ENCODE results near the gene OSBPL10. TPM values are rescaled to one million over a fixed set of nuclear protein-coding genes. Genes with fewer than 3 reads are reported as not detected.
"Not testable (repeated sequence)": the region's sequence is repeated elsewhere in the genome, so short reads cannot be mapped to it uniquely, and the experiment has no call there.

OSBPL10 gene
- total RNA-seq, 2 experiments from 2014 or later: 65.7 to 170 TPM

GRCh38 chr3:31690771-31691170 is 290.3 kb downstream of the OSBPL10 start:
- no peak overlapping the region for H3K4me3 ChIP-seq (ENCODE audit: low read depth, low read length, poor library complexity, severe bottlenecking)
- no peak for DNase-seq (ENCODE audit: low spot score)
- intact Hi-C loops (cut with micrococcal nuclease; ENCODE audit: unreplicated experiment): no loop called here
- no peak overlapping the region for H3K27ac ChIP-seq (ENCODE audit: low read depth, low read length, poor library complexity, severe bottlenecking)
- H3K4me2 ChIP-seq (ENCODE audit: low read length): no peak overlapping the region
- ChIA-PET CTCF (ENCODE audit: unreplicated experiment) (no interaction called here), POLR2A (no interaction called here)
- TF ChIP-seq, protein P1, sequence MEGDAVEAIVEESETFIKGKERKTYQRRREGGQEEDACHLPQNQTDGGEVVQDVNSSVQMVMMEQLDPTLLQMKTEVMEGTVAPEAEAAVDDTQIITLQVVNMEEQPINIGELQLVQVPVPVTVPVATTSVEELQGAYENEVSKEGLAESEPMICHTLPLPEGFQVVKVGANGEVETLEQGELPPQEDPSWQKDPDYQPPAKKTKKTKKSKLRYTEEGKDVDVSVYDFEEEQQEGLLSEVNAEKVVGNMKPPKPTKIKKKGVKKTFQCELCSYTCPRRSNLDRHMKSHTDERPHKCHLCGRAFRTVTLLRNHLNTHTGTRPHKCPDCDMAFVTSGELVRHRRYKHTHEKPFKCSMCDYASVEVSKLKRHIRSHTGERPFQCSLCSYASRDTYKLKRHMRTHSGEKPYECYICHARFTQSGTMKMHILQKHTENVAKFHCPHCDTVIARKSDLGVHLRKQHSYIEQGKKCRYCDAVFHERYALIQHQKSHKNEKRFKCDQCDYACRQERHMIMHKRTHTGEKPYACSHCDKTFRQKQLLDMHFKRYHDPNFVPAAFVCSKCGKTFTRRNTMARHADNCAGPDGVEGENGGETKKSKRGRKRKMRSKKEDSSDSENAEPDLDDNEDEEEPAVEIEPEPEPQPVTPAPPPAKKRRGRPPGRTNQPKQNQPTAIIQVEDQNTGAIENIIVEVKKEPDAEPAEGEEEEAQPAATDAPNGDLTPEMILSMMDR (conservative IDR thresholded peaks at IDR 0.05; ENCODE audit: low read length): no peak
- no peak for TF ChIP-seq EZH2phosphoT487 (IDR thresholded peaks at IDR 0.05; ENCODE audit: borderline replicate concordance, low read depth, low read length)
- no peaks in the 10 kb centered on the region for H3K9me3 ChIP-seq (ENCODE audit: low read length)
- BruUV-seq (replicated peaks): no TSS peak
- H3K36me3 ChIP-seq (ENCODE audit: insufficient read depth, low read length): peaks cover 71% of the 10 kb centered on the region
- H3K79me2 ChIP-seq (ENCODE audit: insufficient read depth, low read depth, low read length): no peaks in the 10 kb centered on the region
- no peaks in the 10 kb centered on the region for H4K20me1 ChIP-seq (ENCODE audit: insufficient read depth, low read length)
- no peak overlapping the region for H2AFZ ChIP-seq (ENCODE audit: low read length)
- no peaks in the 10 kb centered on the region for H3K4me1 ChIP-seq (ENCODE audit: insufficient read depth, low read length, poor library complexity, severe bottlenecking)
- H3K9me2 ChIP-seq (ENCODE audit: insufficient read depth, low read length): no peaks in the 10 kb centered on the region

DNA sequence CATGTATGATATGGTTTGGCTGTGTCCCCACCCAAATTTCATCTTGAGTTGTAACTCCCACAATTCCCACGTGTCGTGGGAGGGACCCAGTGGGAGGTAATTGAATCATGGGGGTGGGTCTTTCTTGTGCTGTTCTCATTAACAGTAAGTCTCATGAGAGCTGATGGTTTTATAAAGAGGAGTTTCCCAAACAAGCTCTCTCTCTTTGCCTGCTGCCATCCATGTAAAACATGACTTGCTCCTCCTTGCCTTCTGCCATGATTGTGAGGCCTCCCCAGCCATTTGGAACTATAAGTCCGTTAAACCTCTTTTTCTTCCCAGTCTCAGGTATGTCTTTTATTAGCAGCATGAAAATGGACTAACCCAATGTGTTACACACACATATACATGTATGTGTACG is 291.5 kb downstream of the OSBPL10 start:
- POLR2A ChIA-PET: interaction anchor here (0.6 kb wide), 1 partner anchor 90 kb away, joined by 3 read pairs; no protein-coding TSS in a partner anchor
- CTCF ChIA-PET (ENCODE audit: unreplicated experiment); H3K9me2 ChIP-seq (ENCODE audit: insufficient read depth, low read length); H3K4me3 ChIP-seq (ENCODE audit: low read depth, low read length, poor library complexity, severe bottlenecking); BruUV-seq (replicated peaks); DNase-seq (ENCODE audit: low spot score); H4K20me1 ChIP-seq (ENCODE audit: insufficient read depth, low read length); H3K4me1 ChIP-seq (ENCODE audit: insufficient read depth, low read length, poor library complexity, severe bottlenecking); H3K9me3 ChIP-seq (ENCODE audit: low read length); H3K4me2 ChIP-seq (ENCODE audit: low read length); intact Hi-C loops (cut with micrococcal nuclease; ENCODE audit: unreplicated experiment); H3K79me2 ChIP-seq (ENCODE audit: insufficient read depth, low read depth, low read length); H3K27ac ChIP-seq (ENCODE audit: low read depth, low read length, poor library complexity, severe bottlenecking); H2AFZ ChIP-seq (ENCODE audit: low read length): not testable (repeated sequence)
- peaks cover 75% of the 10 kb centered on the region for H3K36me3 ChIP-seq (ENCODE audit: insufficient read depth, low read length)

DNA sequence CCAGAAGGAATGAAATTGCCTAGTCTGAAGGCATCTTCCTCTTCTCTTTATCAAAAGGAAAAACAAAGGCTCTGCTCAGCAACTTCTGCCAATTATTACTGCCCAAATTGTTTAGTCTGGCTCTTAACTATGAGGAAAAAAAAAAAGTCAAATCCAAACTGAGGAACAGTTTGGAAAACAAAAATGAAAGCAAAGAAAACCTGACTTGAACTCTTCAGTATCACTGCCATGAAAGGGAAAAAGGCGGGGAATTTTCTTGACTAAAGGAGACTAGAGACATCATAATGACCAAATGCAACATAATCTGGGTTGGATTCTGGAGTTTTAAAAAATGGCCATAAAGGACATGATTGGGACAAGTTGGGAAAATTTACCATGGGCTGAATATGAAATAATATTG is 292.1 kb downstream of the OSBPL10 start:
- BruUV-seq (replicated peaks): no TSS peak
- Histone ChIP-seq H3K4me1 (ENCODE audit: insufficient read depth, low read length, poor library complexity, severe bottlenecking) (no peaks in the 10 kb centered on the region), H3K27ac (ENCODE audit: low read depth, low read length, poor library complexity, severe bottlenecking) (no peak overlapping the region), H4K20me1 (ENCODE audit: insufficient read depth, low read length) (no peaks in the 10 kb centered on the region), H3K9me3 (ENCODE audit: low read length) (no peaks in the 10 kb centered on the region), H3K4me3 (ENCODE audit: low read depth, low read length, poor library complexity, severe bottlenecking) (no peak overlapping the region), H2AFZ (ENCODE audit: low read length) (no peak overlapping the region), H3K36me3 (ENCODE audit: insufficient read depth, low read length) (peaks cover 80% of the 10 kb centered on the region), H3K9me2 (ENCODE audit: insufficient read depth, low read length) (no peaks in the 10 kb centered on the region), H3K79me2 (ENCODE audit: insufficient read depth, low read depth, low read length) (no peaks in the 10 kb centered on the region), H3K4me2 (ENCODE audit: low read length) (no peak overlapping the region)
- ChIA-PET CTCF (ENCODE audit: unreplicated experiment) (no interaction called here), POLR2A (no interaction called here)
- TF ChIP-seq EZH2phosphoT487 (IDR thresholded peaks at IDR 0.05; ENCODE audit: borderline replicate concordance, low read depth, low read length): no peak
- TF ChIP-seq, protein P1 (conservative IDR thresholded peaks at IDR 0.05; ENCODE audit: low read length): no peak
- DNase-seq (ENCODE audit: low spot score): no peak
- intact Hi-C loops (cut with micrococcal nuclease; ENCODE audit: unreplicated experiment): no loop called here
